Renal cortical epithelial cell (primary cell): ENCODE results near the gene SLC38A2. TPM values are rescaled to one million over a fixed set of nuclear protein-coding genes. Genes with fewer than 3 reads are reported as not detected.
"Not testable (repeated sequence)": the region's sequence is repeated elsewhere in the genome, so short reads cannot be mapped to it uniquely, and the experiment has no call there.

ENCODE experiments used
- DNase-seq: peaks from one replicate; pipeline ENCODE4 v3.0.0-alpha.2; 2011; ENCODE audit warnings: low read depth
- total RNA-seq: library from RNA; depleted of rRNA; stranded (reverse); fragments of >200 nt; gene quantifications from 2 replicates; pipeline ENCODE4 v1.2.3, GENCODE V29; 2014

The SLC38A2 gene
- total RNA-seq, result 208 and 259 TPM in 2 replicates

DNA sequence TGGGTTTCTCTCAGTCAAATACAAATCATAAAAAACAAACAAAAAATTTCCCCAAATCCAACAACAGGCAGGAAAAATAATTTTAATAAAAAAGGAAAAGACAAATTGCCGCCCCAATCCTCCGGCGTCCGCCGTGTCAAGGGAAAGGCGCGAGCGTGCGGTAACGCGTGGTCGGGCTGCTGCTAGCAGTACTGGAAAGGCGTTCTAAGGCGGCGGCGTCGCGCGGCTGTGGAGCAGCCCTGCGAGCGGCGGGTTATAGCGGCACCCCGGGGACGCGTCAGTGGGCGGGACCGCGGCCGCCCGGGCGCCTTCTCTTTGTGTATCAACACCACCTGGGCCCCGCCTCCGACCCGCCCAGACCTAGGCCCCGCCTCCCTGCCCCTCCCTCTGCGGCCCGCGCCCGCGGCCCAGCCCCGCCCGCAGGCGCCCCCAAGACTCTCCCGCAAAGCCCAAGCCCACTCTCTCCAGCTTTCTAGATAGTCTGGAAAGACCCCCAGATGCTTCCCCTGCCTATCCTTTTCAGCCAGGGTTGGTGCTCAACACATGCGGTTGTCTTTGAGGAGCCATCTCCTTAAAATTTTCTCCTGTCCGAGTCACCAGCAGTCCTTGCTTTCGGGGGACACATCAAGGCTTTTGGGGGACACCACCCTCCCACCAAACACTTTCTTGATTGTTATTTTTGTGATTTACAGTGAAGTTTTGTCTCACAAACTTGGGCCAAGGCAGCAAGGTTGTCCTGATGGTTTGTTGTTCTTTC, at the start of gene SLC38A2:
Gene SLC38A2, minus strand, starts transcription at position 230 of the 757 bp plus-strand sequence. CDS start 1,480 bp downstream, outside the sequence.
- peak; percentile 66 for DNase-seq

DNA sequence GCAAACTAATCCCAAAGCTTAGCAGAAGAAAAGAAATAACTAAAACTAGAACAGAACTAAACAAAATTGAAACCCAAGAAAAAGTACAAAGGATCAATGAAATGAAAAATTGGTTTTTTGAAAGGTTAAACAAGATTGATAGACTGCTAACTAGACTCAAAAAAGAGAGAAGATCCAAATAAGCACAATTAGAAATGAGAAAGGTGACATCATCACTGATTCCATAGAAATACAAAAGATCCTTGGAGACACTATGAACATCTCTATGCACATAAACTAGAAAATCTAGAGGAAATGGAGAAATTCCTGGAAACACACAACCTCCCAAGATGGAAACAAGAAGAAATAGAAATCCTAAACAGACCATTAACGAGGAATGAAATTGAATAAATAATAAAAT, 47.1 kb upstream of the SLC38A2 start:
- DNase-seq, result no peak

DNA sequence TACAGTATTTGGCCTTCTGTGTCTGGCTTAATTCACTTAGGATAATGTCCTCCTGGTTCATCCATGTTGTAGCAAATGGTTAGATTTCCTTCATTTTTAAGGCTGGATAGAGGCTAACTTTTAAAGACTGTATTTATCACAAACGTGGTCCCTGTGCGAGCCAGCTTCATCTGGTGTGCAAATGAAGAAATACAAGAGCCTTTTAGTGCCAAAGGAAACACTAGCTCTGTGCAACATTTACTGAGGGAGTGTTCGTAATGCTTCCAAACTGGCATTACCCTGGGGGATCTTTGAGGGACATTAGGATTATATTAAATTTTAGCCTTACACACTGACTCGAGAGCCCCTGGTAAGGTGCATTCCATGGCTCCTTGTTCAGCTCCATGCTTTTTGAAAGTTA, 43.0 kb upstream of the SLC38A2 start:
- DNase-seq, result no peak

DNA sequence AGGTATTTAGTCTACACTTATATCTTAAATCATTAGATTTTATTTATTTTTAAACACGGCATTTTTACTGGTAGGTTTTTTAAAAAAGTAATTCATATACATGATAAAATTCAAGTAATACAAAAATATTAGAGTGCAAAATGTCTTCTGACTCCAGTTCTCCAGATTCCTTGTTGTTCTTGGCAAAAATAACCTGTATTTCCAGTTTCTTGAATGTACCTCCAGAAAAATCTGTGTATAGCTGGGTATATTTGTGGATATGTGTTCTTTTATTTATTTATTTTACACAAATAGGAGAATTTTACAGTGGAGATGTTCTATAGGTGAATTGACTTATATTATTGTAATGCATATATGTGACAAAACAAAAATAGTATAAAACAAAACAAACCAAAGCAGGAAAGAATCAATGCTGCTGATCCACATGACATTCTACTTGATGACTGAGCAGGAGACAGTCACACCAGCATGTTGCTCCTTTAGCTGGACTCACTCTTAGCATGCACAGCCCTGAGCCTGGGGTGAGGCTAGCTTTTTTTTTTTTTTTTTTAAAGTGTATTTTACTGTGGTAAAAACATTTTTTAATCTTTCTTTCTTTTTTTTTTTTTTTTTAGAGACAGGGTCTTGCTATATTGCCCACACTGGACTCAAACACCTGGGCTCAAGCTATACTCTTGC, 42.2 kb upstream of the SLC38A2 start:
- no peak for DNase-seq

DNA sequence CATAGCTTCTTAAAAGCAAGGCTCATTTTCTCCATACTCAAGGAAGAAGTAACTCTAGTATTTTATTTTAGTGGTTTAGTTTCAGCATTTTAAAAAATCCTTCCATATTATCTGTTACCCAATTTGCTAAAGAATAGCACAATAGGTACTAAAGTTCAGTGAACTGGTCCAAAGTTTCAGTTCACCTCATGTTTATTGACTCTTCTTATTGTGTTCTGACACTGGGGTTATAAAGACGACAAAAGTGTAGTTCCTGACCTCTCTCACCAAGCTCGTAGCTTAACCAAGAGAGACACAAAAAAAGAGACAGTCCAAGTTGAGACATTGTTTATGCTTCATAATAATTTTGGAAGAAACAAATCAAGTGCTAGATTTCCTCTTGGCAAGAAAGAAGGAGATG, 40.8 kb upstream of the SLC38A2 start:
- no peak for DNase-seq

DNA sequence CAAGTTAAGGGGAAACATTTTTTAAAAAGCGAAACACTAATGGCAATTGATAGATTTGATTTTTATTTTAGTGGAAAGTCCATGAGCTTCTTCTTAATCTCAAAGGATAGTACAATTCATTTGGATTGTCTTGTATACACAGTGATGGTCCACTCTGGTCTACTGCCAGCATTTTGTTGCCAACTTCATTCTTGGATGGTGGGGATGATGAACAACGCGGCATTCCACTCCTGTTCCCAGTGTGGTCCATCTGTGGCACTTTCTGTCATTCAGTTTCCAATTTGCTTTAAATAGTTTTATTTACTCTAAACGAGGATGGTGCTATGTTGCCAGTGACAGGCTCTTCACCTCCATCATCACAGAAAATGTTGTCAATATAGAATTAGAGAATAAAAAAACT, 40.3 kb upstream of the SLC38A2 start:
- no peak for DNase-seq

DNA sequence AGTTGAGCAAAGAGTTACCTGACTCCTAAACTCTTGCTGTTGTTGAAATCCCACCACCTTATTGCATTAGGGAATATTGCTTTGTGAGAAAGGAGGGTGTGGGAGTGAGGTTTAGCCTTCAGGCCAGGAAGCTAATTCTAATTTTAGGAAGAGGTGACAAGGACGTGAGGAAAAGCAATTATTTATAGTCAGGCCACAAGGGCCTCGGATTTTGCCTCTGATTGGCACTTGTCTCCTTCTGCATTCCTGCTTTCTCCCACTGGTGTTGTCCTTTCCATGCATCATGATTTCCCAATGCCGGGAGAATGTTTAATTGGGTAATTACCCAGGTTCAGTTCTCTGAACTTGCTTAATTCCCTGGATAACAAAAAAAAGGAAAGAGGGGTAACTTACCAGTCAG, 37.9 kb upstream of the SLC38A2 start:
- peak; percentile 69 for DNase-seq

DNA sequence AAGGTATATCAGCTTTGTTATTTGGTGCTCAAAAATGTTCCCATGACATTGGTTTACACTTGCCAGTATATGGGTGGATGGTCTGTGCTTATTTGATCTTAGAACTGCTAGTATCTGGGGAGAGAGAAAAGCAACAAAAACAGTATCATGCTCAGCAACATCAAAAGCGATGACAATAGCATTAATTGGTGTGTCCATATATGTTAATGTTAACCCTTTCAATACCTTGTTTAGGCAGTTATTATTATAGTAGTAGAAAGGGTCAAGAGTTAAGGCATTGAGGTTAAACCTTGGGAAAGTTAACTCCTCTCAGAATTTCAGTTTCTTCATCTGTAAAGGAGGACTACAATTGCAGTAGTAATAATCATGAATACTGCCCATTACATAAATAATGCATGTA, 37.4 kb upstream of the SLC38A2 start:
- no peak for DNase-seq

DNA sequence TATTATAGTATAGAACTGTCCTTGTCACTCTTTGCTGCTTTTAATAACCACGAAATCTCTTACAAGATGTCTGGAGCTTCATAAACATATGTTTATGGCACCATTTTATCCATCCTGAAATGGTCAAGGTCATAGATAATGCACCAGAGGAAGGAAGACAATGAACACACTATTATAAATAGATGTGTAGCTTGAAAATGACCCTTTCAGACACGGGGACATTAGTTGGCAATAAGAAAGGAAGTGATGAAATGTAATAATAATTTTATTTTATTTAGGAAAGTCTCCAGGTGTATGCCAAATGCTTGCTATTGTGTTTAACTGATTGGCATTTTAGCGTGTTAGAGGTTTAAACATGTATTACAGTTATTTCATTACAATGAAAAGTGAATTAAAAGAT, 36.8 kb upstream of the SLC38A2 start:
- no peak for DNase-seq

DNA sequence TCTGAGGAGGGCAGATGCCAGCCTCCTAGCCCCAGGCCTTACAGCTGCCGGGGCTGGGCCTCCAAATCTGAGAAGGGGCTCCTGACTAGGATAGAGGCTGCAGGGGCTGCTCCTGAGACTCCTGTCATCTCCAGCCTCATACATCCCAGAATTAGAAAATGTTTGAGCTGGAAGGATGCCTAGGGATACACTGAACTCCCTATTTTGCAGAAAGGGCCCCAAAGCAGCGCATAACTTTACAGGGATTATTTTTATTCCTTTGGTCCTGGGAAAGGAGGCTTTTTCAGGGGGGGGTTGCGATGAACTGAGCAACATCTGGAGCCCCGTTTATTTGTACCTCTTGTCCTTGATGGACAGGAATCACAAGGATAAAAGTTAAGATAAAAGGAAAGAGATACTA, 35.9 kb upstream of the SLC38A2 start:
- DNase-seq, result no peak

DNA sequence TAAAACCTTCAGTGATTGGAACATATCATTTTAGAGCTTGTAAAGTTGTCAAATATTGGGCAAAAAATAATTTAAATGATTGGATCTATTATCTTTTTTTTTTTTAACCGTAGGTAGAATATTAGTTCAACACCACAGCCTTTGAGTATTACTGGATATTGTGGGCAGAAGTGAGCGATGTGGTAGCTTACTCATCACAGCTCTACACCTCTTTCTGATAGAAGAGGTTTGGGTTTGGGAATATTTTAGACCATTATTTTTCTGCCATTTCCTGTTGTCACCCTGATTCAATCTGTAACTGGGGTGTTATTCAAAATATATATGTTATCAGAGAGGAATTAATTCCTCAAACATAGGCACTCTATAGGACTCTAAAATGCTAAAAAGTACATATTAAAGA, 34.8 kb upstream of the SLC38A2 start:
- DNase-seq, result no peak

DNA sequence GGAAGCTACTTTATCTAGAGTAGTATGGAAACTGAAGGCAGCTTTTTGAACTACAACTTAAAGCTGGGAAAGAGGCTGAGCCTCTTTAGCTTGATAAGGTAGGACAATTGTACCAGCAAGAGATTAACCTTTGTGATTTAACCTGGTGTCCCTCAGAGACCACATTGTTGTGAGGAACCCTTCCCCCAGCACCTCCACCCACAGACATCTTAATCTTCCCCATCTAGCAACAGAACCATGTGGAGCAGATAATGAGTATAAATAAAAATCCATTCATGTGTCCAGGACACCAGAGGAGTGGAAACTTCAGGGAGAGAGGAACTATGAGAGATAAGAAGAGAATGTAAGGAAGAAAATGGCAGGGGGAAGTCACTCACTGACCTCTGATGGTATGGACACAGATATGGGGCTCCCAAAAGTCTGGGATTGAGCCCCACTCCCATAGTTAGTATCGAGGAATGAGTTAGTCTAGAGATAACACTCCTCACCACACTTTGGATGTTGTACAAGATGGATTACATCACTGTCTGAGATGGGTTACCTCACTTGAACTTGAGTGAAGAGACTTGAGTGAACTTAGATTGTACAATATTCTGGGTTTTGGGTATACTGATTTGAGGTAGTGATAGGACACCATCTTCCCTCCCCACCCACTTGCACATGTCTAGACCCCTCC, 33.9 kb upstream of the SLC38A2 start:
- DNase-seq, result no peak

DNA sequence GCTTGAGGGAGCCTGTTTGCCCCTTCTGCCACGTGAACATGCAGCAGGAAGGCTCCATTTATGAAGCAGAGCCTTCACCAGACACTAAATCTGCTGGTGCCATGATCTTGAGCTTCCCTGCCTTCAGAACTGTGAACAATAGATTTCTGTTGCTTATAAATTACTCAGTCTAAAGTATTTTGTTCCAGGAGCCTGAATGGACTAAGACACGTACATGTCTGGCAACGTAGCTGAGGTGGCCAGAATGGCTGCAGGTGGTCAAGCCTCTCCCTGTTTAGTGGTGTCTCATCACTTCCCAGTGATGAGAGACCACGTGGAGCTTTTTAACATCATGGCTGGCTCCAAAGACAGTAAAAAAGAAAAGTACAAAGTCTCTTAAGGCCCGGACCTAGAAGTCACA, 32.2 kb upstream of the SLC38A2 start:
- DNase-seq, result no peak

DNA sequence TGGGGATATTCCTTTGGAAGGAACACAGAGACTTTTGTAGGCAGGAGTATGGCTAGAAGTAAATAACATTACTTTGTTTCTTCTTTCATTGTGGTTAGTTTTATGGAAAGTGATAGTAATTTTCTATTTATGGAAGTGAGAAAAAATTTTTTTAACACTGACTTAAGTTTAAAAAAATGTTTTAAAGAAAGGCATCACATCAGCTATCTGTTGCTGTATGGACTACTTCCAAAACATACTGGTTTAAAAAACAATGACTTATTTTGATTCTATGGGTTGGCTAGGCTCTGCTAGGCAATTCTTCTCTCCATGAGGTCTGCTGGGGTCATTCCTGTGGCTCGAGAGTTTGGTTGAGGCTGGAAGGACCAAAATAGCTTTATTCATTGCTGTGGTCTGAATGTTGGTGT, 31.7 kb upstream of the SLC38A2 start:
- no peak for DNase-seq

DNA sequence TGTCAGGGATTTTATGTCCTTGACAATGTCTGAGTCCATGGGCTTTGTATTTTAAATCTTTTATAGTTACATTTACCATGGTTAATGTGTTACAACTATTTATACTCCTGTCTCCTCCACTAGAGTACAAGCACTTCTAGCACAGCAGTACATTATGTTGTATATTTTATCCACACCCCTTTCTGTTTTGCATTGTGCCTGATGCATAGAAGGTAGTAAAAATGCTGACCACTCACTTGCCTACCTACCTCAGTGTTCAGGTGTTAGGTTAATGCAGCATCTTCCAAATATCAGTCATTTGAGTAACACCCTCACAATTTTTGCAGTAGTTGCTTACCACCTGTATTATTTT, 31.1 kb upstream of the SLC38A2 start:
- no peak for DNase-seq

DNA sequence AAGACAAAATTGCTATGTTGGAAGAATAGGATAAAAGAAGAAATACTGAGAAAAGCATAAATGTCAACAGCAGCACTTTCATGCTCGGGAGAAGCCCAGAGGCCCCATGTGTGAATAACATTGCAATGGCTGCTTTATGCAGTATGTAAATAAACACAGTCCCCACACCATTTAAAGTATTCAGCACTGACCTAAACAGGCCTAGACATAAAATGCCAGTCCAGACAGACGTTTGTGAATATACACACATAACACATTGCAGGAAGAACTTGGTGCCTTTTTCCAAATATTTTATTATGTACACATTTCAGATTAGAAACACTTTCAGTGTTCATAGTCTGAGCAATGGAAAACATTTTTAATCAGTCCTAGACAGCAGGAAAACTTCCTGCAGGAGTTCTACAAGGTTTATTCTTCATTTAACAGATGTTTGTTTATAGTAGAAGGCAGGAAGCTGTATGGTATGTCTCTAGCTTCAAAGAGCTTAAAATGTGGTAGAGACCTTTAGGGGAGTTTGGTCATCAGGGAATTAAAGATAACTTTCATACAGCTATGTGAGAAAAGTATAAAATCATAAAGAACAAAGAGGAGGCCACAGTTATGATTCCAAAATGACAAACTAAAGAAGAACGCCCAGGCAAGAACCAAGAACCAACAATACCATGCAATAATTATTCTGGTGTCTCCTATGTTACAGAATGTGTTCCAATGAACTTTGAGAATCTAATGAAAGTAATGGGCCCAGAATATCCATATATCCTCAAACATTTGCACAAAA, 30.6 kb upstream of the SLC38A2 start:
- no peak for DNase-seq

DNA sequence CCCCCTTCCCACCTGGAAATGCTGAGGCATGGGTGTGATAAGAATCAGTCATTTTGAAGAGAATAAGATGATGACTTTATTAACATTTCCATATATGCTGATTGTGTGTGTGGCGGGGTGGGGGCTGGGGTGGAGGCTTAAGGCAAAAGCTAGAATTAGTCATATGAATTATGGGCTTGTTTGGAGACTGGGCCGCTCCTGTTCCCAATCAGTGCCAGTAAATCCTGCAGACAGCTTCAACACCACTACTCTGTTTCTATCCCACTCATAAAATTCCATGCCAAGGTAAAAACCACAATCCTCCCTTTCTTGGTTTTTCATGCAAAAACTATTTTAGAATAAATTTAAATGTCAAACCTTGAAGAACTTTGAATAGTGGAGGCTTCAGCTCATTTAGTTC, 29.9 kb upstream of the SLC38A2 start:
- DNase-seq, result peak; percentile 83

DNA sequence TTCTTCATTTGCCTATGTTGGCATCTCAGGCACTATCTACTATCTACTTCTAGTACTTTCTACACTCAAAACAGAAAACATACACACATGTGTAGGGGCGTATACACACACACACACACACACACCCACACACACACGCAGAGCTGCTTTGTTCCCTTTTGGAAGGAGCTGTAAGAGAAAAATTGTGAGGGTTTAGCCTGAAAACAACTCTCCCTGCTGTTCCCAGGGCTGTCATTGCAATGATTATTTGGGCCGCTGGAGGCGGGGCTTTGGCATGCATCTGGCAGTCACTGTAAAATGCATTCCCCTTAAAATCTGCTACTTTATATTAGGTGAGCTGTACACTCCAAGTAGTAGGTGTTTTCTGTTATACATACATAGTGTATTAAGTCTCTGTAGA, 29.1 kb upstream of the SLC38A2 start:
- no peak for DNase-seq

DNA sequence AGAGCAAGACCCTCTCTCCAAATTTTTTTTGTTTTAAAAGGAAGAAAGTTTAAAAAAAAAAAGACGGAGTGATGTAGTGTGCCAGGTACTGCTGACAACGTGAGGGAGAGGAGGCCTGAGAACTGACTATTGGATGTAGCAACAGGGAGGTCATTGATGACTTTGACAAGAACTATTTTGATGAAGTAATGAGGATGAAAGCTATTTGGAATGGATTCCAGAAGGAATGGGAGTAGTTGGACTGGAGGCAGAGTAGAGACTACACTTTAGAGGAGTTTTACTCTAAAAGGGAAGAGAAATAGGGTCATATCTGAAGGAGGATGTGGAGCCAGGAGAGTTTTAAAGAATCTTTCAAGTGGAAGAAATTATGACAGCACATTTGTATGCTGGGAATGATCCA, 27.8 kb upstream of the SLC38A2 start:
- no peak for DNase-seq

DNA sequence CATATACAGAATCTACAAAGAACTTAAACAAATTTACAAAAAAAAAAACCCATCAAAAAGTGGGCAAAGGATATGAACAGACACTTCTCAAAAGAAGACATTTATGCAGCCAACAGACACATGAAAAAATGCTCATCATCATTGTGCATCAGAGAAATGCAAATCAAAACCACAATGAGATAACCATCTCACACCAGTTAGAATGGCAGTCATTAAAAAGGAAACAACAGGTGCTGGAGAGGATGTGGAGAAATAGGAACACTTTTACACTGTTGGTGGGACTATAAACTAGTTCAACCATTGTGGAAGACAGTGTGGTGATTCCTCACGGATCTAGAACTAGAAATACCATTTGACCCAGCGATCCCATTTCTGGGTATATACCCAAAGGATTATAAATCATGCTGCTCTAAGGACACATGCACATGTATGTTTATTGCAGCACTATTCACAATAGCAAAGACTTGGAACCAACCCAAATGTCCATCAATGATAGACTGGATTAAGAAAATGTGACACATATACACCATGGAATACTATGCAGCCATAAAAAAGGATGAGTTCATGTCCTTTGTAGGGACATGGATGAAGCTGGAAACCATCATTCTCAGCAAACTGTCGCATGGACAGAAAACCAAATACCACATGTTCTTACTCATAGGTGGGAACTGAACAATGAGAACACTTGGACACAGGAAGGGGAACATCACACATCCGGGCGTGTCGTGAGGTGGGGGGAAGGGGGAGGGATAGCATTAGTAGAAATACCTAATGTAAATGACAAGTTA, 27.1 kb upstream of the SLC38A2 start:
- not testable (repeated sequence) for DNase-seq

DNA sequence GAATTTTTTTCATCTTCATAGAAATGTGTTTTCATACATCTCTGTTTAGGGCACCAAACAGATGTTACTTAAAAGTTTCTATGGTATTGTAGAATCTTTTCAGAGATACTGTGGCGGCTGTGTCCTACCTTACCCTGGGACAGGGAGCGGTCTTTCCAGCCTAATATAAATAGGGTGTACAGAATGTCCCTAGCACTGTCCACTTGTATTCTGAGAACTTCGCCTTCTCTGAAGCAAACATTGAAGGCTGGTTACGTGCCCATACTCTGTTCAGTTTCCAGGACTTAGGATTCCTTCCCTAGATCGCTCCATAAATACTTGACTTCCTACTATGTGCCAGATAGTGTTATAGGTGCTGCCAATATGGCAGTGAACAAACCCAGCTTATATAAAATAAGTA, 24.3 kb upstream of the SLC38A2 start:
- no peak for DNase-seq

DNA sequence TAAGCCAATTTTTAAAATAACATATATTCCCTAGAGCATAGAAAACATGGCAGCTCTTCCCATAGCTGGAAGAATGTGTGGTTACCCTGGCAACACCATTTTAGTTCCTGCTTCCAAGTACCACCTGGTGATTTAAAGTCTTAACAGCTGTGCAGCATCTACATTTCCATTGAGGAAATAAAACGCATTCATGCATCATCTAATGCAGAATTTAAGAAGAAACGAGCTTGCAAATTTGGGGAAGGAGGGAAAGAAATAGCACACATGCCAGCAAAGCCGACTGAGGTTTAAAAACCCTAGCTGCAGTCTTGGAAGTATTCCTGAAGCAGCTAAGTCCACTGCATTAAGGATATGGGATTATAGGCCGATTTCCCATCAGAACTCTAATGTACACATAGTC, 22.8 kb upstream of the SLC38A2 start:
- DNase-seq, result no peak
